ENCODE data around the gene FBXO31.
A peak's percentile ranks its signal among the peaks of the same experiment; 100 is the strongest.
"Not testable (repeated sequence)": the region's sequence is repeated elsewhere in the genome, so short reads cannot be mapped to it uniquely, and the experiment has no call there.

The FBXO31 gene

GRCh38 chr16:87411375-87412271, 28.0 kb upstream of the FBXO31 start:
- DNase-seq, result no peak

DNA sequence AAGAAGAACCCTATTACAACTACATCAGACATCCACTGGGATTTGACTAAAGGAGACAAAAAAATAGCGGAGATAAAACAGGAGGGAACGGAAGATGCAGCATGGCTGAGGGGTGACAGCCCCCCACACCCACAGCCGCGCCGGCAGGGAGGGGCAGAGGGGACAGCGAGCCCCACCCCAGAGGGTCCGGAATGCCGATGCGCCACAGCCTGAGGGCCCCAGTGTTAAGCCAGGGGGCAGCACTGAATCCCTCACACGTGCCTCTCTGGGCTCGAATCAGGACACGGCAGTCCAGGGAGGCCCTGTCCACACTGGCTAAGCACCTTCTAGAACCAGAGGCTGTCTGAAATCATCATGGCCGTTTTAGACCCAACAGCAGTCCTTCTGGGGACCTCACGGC, 27.4 kb upstream of the FBXO31 start:
- no peak for DNase-seq

DNA sequence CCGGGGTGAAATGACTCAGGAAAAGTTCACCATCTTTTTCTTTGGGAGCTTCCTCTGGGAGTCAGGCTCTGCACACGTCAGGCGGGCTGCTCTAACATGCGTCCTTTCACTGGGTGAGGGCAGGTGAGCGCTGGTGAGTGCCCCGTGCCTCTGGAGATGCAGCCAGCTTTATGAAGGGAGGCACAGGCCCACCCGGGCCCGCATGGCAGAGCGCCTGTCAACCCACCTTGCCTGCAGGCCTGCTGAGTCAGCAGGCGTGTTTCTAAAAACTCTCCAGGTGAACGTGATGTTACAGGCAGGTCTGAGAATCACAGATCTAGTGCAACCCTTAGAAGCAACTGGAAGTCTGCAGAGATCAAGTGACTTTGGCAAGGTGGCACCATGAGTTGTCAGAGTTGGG, 27.0 kb upstream of the FBXO31 start:
- DNase-seq, result no peak

GRCh38 chr16:87409781-87410180, 26.2 kb upstream of the FBXO31 start:
- no peak for DNase-seq

GRCh38 chr16:87409153-87409552, 25.6 kb upstream of the FBXO31 start:
- no peak for DNase-seq

- DNase-seq, result peak; percentile 71
Measured at GRCh38 chr16:87407511-87408112, 24.0 kb upstream of the FBXO31 start.

DNA sequence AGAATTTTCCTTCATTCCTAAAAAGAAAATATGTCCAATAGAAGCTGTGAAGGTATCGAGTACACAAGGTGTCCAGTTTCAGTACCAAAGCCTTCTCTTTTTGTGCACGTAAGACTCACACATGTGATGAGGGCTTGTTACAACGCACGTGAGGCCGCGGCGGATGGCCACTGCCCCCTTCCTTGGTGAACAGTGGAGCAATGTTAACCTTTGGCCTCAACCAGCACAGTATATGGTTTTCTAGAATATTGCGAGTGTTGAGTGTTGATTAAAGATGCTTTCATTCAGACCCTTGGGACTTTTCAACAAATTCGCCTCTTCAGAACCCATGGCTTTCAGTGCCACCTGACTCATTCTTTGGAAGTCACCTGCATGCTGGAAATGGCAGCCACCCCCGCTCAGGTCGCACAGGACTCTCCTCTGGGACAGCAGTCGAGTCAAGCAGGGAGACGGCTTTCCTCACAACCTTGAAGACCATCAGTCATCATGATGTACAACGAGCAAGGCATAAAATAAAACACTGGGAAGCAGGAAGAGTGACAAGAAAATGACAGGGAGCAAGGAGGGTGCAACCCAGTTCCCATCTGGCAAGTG, 23.0 kb upstream of the FBXO31 start:
- DNase-seq, result no peak

GRCh38 chr16:87404764-87405625, 21.4 kb upstream of the FBXO31 start:
- no peak for DNase-seq

- no peak for DNase-seq
Measured at GRCh38 chr16:87395181-87395842, 11.7 kb upstream of the FBXO31 start.

DNA sequence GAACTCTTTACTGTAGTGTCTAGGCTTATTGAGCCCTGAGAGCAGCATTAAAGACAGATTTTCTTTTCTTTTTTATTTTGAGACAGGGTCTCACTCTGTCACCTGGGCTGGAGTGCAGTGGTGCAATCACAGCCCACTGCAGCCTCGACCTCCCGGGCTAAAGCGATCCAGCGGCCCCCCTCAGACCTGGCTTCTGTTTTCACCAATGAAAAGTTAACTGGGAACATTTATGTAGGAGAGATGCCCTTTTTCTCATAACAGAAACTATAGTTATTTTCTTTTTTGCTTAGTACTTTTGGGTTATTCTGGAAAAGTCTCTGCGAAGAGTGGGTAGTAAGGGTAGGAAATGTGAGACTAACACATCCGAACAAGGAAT, 10.1 kb upstream of the FBXO31 start:
- DNase-seq, result no peak

GRCh38 chr16:87392821-87393679, 9.5 kb upstream of the FBXO31 start:
- DNase-seq, result peak; percentile 61

DNA sequence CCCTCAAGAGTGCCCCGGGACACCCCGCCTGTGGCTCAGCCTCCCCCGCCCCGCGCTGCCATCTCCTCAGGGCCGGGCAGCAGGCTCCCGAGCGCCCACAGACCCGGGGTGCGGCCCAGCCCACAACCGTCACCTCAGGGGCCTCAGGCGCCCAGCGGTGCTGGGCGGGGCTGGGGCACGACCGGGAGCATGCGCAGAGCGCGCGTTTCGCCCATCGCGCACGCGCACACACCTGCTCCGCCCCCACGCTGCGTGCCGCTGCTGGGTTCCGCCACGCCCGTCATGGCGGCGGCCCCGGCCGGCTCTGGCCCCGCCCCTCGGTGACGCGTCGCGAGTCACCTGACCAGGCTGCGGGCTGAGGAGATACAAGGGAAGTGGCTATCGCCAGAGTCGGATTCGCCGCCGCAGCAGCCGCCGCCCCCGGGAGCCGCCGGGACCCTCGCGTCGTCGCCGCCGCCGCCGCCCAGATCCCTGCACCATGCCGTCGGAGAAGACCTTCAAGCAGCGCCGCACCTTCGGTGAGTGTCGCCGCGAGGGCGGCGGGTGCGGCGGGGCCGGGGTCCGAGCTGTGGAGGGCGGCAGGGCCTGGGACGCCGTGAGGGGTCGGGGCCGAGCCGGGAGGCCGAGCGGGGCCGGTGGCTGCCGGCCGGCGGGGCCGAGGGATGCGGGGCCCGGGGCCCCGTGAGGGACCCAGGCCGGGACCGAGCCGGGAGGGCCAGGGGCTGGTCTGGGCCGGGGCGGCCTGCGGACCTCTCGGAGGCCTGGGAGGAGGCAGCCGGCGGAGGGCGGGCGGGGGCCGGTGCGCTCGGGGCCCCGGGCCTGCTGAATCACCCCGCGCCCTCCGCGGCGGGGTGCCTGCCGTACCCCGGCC, 8.6 kb upstream of the FBXO31 start, which contains the start of gene MAP1LC3B:
TSS of gene MAP1LC3B (plus strand) at position 387 of the 871 bp plus-strand sequence. CDS start at position 479, 92 bp downstream.
- peak; percentile 99 for DNase-seq

GRCh38 chr16:87391324-87391949, 7.9 kb upstream of the FBXO31 start:
- DNase-seq, result no peak

GRCh38 chr16:87390641-87391323, 7.2 kb upstream of the FBXO31 start:
- DNase-seq, result no peak

DNA sequence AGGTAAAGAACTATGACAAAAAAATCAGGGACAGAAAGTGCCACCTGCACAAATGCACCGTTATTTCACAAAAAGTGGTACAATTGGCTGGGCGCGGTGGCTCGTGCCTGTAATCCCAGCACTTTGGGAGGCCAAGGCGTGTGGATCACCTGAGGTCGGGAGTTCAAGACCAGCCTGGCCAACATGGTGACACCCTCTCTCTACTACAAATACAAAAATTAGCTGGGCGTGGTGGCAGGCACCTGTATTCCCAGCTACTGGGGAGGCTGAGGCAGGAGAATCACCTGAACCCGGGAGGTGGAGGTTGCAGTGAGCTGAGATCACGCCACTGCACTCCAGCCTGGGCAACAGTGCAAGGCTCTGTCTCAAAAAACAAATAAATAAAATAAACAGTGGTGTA, 6.3 kb upstream of the FBXO31 start:
- DNase-seq, result not testable (repeated sequence)

DNA sequence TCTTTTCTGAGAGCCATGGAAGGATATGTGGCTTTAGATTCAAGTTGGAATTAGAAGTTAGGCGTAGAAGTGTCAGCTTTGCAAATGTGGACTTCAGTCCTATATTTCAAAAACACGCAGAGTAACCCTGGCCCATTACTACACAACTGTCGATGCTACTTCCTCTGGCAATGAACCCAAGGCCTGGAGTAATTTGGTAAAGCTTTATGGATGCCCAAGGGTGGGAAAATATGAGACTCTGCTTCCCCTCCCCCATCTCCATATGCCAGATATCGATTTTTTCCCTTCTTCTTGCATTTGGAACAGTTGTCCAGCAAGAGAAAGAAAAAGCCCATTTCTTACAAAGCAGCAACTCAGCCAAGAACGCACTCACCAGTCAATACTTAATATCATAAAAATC, 5.7 kb upstream of the FBXO31 start:
- no peak for DNase-seq

DNA sequence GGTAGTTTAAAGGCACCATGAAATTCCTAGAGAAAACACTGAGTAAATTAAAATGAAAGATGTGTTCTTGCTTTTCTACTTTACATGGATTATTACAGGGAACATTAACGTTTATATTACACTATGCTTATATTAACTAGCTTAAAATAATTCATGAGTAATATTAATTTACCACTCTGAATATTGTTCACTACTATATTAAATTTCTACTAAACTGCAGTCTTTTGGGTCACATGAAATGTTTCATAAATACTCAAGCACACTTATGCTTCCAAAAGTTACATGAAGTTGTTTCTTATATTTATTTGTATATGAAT, 5.2 kb upstream of the FBXO31 start:
- no peak for DNase-seq

- DNase-seq, result peak; percentile 94
Measured at GRCh38 chr16:87387942-87388817, 4.6 kb upstream of the FBXO31 start.

DNA sequence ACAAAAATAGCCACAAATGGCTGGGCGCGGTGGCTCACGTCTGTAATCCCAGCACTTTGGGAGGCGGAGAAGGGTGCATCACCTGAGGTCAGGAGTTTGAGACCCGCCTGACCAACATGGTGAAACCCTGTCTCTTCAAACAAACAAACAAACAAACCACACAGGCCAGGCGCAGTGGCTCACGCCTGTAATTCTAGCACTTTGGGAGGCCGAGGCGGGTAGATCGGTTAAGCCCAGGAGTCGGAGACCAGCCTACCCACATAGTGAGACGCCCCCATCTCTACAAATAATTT, 1.2 kb upstream of the FBXO31 start:
- DNase-seq, result not testable (repeated sequence)

Data from 8988T (cell line).